Measurements from ENCODE around the gene UPF3A.

UPF3A gene

DNA sequence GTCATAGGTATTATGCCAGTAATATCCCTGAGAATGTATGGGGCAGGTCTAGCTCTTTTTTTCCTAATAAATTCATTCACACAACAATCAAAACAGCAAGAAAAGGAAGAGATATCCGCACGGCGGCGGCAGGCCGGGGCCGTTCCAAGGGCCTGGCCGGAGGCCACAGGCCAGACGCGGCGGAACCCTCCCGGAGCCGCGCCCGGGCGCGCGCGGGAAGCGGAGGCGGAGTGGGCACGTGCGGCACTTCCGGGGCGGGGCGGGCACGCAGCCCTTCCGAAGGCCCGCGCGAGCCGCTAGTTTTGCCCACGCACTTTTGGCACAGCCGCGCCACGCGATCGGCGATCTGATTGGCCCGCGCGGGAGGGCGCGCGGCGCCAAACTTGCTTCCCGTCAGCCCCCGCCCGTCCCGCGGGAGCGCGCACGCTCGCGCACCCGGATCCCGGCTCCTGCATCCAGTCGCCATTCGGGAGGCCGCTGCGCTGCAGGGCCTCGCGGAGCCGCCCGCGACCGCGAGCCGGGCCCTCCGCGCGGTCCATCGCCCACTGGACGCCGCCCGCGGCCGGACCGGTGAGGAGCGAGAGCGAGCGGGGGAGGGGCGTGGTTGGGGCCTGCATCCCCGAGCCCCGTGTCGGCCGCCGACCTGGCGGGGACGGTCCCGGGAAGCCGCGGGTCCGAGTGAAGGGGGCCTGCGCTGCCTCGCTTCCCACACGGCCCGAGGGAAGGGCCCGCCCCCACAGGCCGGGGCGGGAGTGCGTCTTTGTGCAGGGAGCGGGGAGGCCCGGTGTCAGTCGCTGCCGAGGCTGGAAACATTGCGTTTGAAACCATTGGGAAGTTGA is 32.9 kb downstream of the UPF3A start, which contains the start of gene CHAMP1 (continued):
- TF ChIP-seq ZNF561 (tag by site-specific recombination; IDR thresholded peaks at IDR 0.05; ENCODE audit: borderline replicate concordance) (peak; percentile 83; the same call in 1 of the 2 replicates), EGR2 (tag by site-specific recombination; IDR thresholded peaks at IDR 0.05; ENCODE audit: low read depth) (peak; percentile 67), ZNF596 (tag by site-specific recombination; IDR thresholded peaks at IDR 0.05) (peak; percentile 30; the same call in 1 of the 2 replicates), ZNF366 (tag by site-specific recombination; conservative IDR thresholded peaks at IDR 0.05) (no peak), ZNF211 (tag by site-specific recombination; IDR thresholded peaks at IDR 0.05; ENCODE audit: low read depth) (no peak), MZF1 (tag by site-specific recombination; IDR thresholded peaks at IDR 0.05; ENCODE audit: borderline replicate concordance) (no peak), ZNF701 (tag by site-specific recombination; IDR thresholded peaks at IDR 0.05) (no peak)
- TF ChIP-seq, protein P1, sequence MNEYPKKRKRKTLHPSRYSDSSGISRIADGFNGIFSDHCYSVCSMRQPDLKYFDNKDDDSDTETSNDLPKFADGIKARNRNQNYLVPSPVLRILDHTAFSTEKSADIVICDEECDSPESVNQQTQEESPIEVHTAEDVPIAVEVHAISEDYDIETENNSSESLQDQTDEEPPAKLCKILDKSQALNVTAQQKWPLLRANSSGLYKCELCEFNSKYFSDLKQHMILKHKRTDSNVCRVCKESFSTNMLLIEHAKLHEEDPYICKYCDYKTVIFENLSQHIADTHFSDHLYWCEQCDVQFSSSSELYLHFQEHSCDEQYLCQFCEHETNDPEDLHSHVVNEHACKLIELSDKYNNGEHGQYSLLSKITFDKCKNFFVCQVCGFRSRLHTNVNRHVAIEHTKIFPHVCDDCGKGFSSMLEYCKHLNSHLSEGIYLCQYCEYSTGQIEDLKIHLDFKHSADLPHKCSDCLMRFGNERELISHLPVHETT (tag by site-specific recombination; IDR thresholded peaks at IDR 0.05) = no peak
- TF ChIP-seq, protein P2, sequence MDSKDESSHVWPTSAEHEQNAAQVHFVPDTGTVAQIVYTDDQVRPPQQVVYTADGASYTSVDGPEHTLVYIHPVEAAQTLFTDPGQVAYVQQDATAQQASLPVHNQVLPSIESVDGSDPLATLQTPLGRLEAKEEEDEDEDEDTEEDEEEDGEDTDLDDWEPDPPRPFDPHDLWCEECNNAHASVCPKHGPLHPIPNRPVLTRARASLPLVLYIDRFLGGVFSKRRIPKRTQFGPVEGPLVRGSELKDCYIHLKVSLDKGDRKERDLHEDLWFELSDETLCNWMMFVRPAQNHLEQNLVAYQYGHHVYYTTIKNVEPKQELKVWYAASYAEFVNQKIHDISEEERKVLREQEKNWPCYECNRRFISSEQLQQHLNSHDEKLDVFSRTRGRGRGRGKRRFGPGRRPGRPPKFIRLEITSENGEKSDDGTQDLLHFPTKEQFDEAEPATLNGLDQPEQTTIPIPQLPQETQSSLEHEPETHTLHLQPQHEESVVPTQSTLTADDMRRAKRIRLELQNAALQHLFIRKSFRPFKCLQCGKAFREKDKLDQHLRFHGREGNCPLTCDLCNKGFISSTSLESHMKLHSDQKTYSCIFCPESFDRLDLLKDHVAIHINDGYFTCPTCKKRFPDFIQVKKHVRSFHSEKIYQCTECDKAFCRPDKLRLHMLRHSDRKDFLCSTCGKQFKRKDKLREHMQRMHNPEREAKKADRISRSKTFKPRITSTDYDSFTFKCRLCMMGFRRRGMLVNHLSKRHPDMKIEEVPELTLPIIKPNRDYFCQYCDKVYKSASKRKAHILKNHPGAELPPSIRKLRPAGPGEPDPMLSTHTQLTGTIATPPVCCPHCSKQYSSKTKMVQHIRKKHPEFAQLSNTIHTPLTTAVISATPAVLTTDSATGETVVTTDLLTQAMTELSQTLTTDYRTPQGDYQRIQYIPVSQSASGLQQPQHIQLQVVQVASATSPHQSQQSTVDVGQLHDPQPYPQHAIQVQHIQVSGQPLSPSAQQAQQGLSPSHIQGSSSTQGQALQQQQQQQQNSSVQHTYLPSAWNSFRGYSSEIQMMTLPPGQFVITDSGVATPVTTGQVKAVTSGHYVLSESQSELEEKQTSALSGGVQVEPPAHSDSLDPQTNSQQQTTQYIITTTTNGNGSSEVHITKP (tag by site-specific recombination; IDR thresholded peaks at IDR 0.05) = no peak
- TF ChIP-seq, protein P3, sequence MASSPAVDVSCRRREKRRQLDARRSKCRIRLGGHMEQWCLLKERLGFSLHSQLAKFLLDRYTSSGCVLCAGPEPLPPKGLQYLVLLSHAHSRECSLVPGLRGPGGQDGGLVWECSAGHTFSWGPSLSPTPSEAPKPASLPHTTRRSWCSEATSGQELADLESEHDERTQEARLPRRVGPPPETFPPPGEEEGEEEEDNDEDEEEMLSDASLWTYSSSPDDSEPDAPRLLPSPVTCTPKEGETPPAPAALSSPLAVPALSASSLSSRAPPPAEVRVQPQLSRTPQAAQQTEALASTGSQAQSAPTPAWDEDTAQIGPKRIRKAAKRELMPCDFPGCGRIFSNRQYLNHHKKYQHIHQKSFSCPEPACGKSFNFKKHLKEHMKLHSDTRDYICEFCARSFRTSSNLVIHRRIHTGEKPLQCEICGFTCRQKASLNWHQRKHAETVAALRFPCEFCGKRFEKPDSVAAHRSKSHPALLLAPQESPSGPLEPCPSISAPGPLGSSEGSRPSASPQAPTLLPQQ (tag by site-specific recombination; IDR thresholded peaks at IDR 0.05) = no peak

DNA sequence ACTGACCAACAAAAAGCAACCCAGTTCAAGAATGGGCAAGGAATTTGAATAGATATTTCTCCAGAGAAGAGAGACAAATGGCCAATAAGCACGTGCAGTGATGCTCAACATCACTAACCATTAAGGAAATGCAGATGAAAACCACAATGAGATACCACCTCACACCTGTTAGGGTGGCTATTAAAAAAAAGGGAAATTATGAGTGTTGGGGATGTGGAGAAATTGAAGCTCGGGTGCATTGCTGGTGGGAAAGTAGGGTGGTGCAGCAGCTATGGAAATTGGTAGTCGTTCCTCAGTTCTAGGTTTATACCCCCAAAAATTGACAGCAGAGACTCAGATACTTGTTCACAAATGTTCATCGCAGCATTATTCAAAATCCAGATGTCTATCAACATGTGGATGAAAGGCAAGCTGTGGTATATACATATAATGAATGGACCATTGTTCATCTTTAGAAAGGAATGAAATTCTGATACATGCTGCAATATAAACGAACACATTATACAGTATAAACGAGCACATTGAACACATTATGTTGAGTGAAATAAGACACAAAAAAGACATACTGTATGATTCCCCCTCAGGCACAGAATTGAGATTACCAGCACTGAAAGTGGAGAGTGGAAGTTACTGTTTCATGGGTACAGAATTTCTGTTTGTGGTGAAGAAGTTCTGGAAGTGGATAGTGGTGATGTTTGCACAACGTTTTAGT is 33.8 kb downstream of the UPF3A start:
- Histone ChIP-seq H3K36me3 (ENCODE audit: control insufficient read depth in 2 of 2, insufficient read depth in 1 of 2, low read length in 2 of 2) (peaks cover 0 to 11% of the 10 kb centered on the region in 2 experiments; a peak in 2 of 3 replicates), H3K4me3 (ENCODE audit: low read depth, low read length) (peak overlapping the region; percentile 76), H3K4me1 (ENCODE audit: control insufficient read depth, insufficient read depth, low read length) (no peaks in the 10 kb centered on the region), H3K27ac (ENCODE audit: extremely low read depth, low read depth, low read length) (peak overlapping the region; percentile 88), H3K9me3 (ENCODE audit: control insufficient read depth, insufficient read depth, low read depth, low read length) (no peaks in the 10 kb centered on the region)
- CTCF ChIA-PET = no interaction called here
- POLR2A ChIA-PET = interaction anchor here (0.8 kb wide), 1 partner anchor 35 kb away, joined by 3 read pairs; no protein-coding TSS in a partner anchor
- TF ChIP-seq ZNF350 (tag by site-specific recombination; IDR thresholded peaks at IDR 0.05) (no peak), ZNF433 (tag by site-specific recombination; IDR thresholded peaks at IDR 0.05; ENCODE audit: low read depth) (no peak), ZNF837 (tag by site-specific recombination; IDR thresholded peaks at IDR 0.05) (no peak), PRDM1 (tag by site-specific recombination; IDR thresholded peaks at IDR 0.05) (peak; percentile 51; the same call in 1 of the 2 replicates), ZNF830 (tag by site-specific recombination; IDR thresholded peaks at IDR 0.05; ENCODE audit: low read depth) (no peak), SCRT2 (tag by site-specific recombination; IDR thresholded peaks at IDR 0.05) (peak; percentile 68; the same call in 1 of the 2 replicates), ZNF629 (tag by site-specific recombination; IDR thresholded peaks at IDR 0.05) (no peak), ZNF121 (tag by site-specific recombination; IDR thresholded peaks at IDR 0.05) (no peak), ZBTB7A (tag by site-specific recombination; IDR thresholded peaks at IDR 0.05; ENCODE audit: low read depth) (no peak), ZNF571 (tag by site-specific recombination; IDR thresholded peaks at IDR 0.05) (no peak)
- TF ChIP-seq, protein P4, sequence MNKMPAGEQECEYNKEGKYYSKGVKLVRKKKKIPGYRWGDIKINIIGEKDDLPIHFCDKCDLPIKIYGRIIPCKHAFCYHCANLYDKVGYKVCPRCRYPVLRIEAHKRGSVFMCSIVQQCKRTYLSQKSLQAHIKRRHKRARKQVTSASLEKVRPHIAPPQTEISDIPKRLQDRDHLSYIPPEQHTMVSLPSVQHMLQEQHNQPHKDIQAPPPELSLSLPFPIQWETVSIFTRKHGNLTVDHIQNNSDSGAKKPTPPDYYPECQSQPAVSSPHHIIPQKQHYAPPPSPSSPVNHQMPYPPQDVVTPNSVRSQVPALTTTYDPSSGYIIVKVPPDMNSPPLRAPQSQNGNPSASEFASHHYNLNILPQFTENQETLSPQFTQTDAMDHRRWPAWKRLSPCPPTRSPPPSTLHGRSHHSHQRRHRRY (tag by site-specific recombination; IDR thresholded peaks at IDR 0.05) = no peak
- TF ChIP-seq, protein P5, sequence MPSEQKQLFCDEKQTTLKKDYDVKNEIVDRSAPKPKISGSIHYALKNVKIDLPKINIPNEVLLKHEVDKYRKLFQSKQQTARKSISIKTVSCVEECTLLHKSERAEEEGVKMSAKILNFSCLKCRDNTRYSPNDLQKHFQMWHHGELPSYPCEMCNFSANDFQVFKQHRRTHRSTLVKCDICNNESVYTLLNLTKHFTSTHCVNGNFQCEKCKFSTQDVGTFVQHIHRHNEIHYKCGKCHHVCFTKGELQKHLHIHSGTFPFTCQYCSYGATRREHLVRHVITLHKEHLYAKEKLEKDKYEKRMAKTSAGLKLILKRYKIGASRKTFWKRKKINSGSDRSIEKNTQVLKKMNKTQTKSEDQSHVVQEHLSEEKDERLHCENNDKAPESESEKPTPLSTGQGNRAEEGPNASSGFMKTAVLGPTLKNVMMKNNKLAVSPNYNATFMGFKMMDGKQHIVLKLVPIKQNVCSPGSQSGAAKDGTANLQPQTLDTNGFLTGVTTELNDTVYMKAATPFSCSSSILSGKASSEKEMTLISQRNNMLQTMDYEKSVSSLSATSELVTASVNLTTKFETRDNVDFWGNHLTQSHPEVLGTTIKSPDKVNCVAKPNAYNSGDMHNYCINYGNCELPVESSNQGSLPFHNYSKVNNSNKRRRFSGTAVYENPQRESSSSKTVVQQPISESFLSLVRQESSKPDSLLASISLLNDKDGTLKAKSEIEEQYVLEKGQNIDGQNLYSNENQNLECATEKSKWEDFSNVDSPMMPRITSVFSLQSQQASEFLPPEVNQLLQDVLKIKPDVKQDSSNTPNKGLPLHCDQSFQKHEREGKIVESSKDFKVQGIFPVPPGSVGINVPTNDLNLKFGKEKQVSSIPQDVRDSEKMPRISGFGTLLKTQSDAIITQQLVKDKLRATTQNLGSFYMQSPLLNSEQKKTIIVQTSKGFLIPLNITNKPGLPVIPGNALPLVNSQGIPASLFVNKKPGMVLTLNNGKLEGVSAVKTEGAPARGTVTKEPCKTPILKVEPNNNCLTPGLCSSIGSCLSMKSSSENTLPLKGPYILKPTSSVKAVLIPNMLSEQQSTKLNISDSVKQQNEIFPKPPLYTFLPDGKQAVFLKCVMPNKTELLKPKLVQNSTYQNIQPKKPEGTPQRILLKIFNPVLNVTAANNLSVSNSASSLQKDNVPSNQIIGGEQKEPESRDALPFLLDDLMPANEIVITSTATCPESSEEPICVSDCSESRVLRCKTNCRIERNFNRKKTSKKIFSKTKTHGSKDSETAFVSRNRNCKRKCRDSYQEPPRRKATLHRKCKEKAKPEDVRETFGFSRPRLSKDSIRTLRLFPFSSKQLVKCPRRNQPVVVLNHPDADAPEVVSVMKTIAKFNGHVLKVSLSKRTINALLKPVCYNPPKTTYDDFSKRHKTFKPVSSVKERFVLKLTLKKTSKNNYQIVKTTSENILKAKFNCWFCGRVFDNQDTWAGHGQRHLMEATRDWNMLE (tag by site-specific recombination; conservative IDR thresholded peaks at IDR 0.05; ENCODE audit: low read depth) = no peak
